ENCODE data around the gene EEF1E1. TPM values are rescaled to one million over a fixed set of nuclear protein-coding genes. Genes with fewer than 3 reads are reported as not detected.

The EEF1E1 gene
- total RNA-seq, 2 donors from 2014 or later: 23.1 TPM

- no peak overlapping the region for H3K4me3 ChIP-seq
- 83% methylated on average over 4 of the region's 4 CpGs for whole genome bisulfite sequencing
- no peaks in the 10 kb centered on the region for H3K27me3 ChIP-seq (replicated peaks; ENCODE audit: insufficient read depth)
- intact Hi-C loops (cut with DNase I): no loop called here
- H3K27ac ChIP-seq: no peak overlapping the region
- no peaks in the 10 kb centered on the region for H3K4me1 ChIP-seq (replicated peaks)
- DNase-seq (ENCODE audit: low spot score): no peak
- TF ChIP-seq POLR2AphosphoS5 (IDR thresholded peaks at IDR 0.05) (no peak), POLR2A (IDR thresholded peaks at IDR 0.05) (no peak), CTCF (IDR thresholded peaks at IDR 0.05) (no peak)
- H3K9me3 ChIP-seq: no peaks in the 10 kb centered on the region
- H3K36me3 ChIP-seq: no peaks in the 10 kb centered on the region
Measured at GRCh38 chr6:8074213-8074612, 28.1 kb downstream of the EEF1E1 start.

- Histone ChIP-seq H3K36me3 (no peaks in the 10 kb centered on the region), H3K27me3 (replicated peaks; ENCODE audit: insufficient read depth) (no peaks in the 10 kb centered on the region), H3K9me3 (no peaks in the 10 kb centered on the region), H3K4me3 (no peak overlapping the region), H3K27ac (no peak overlapping the region), H3K4me1 (replicated peaks) (no peaks in the 10 kb centered on the region)
- no peak for DNase-seq (ENCODE audit: low spot score)
- WGBS: 90% methylated on average over 3 of the region's 3 CpGs
- TF ChIP-seq CTCF (IDR thresholded peaks at IDR 0.05): no peak
- TF ChIP-seq POLR2A (IDR thresholded peaks at IDR 0.05): no peak
- no peak for TF ChIP-seq POLR2AphosphoS5 (IDR thresholded peaks at IDR 0.05)
- intact Hi-C loops (cut with DNase I): no loop called here
Measured at GRCh38 chr6:8073758-8074157, 28.6 kb downstream of the EEF1E1 start.

GRCh38 chr6:8070718-8071117 is 31.6 kb downstream of the EEF1E1 start:
- Histone ChIP-seq H3K4me1 (replicated peaks) (no peaks in the 10 kb centered on the region), H3K27ac (no peak overlapping the region), H3K27me3 (replicated peaks; ENCODE audit: insufficient read depth) (no peaks in the 10 kb centered on the region), H3K9me3 (no peaks in the 10 kb centered on the region), H3K4me3 (no peak overlapping the region), H3K36me3 (no peaks in the 10 kb centered on the region)
- 86% methylated on average over 8 of the region's 8 CpGs for WGBS
- TF ChIP-seq POLR2AphosphoS5 (IDR thresholded peaks at IDR 0.05): no peak
- no peak for TF ChIP-seq CTCF (IDR thresholded peaks at IDR 0.05)
- TF ChIP-seq POLR2A (IDR thresholded peaks at IDR 0.05): no peak
- intact Hi-C loops (cut with DNase I): no loop called here
- DNase-seq (ENCODE audit: low spot score): no peak

- H3K27ac ChIP-seq: no peak overlapping the region
- no peak overlapping the region for H3K4me3 ChIP-seq
- intact Hi-C loops (cut with DNase I): no loop called here
- no peaks in the 10 kb centered on the region for H3K4me1 ChIP-seq (replicated peaks)
- H3K36me3 ChIP-seq: no peaks in the 10 kb centered on the region
- H3K27me3 ChIP-seq (replicated peaks; ENCODE audit: insufficient read depth): no peaks in the 10 kb centered on the region
- no peak for DNase-seq (ENCODE audit: low spot score)
- WGBS: 37% methylated on average over 3 of the region's 3 CpGs
- no peak for TF ChIP-seq POLR2AphosphoS5 (IDR thresholded peaks at IDR 0.05)
- TF ChIP-seq POLR2A (IDR thresholded peaks at IDR 0.05): no peak
- TF ChIP-seq CTCF (IDR thresholded peaks at IDR 0.05): no peak
- no peaks in the 10 kb centered on the region for H3K9me3 ChIP-seq
Measured at GRCh38 chr6:8069631-8070284, 32.6 kb downstream of the EEF1E1 start.

GRCh38 chr6:8069151-8069550 is 33.2 kb downstream of the EEF1E1 start:
- no peak overlapping the region for H3K27ac ChIP-seq
- intact Hi-C loops (cut with DNase I): no loop called here
- no peak for DNase-seq (ENCODE audit: low spot score)
- H3K36me3 ChIP-seq: no peaks in the 10 kb centered on the region
- no peaks in the 10 kb centered on the region for H3K27me3 ChIP-seq (replicated peaks; ENCODE audit: insufficient read depth)
- no peaks in the 10 kb centered on the region for H3K9me3 ChIP-seq
- 64% methylated on average over 4 of the region's 4 CpGs for WGBS
- no peaks in the 10 kb centered on the region for H3K4me1 ChIP-seq (replicated peaks)
- H3K4me3 ChIP-seq: no peak overlapping the region
- TF ChIP-seq POLR2AphosphoS5 (IDR thresholded peaks at IDR 0.05): no peak
- no peak for TF ChIP-seq CTCF (IDR thresholded peaks at IDR 0.05)
- TF ChIP-seq POLR2A (IDR thresholded peaks at IDR 0.05): no peak
